ENCODE data around the gene CAPZA3. TPM values are rescaled to one million over a fixed set of nuclear protein-coding genes. Genes with fewer than 3 reads are reported as not detected.

The CAPZA3 gene
- total RNA-seq, 2 donors from 2014 or later, result not detected

- no peaks in the 10 kb centered on the region for H3K4me1 ChIP-seq
- no peak overlapping the region for H3K27ac ChIP-seq
- no peaks in the 10 kb centered on the region for H3K27me3 ChIP-seq
- no peaks in the 10 kb centered on the region for H3K9me3 ChIP-seq
- TF ChIP-seq, protein P1, sequence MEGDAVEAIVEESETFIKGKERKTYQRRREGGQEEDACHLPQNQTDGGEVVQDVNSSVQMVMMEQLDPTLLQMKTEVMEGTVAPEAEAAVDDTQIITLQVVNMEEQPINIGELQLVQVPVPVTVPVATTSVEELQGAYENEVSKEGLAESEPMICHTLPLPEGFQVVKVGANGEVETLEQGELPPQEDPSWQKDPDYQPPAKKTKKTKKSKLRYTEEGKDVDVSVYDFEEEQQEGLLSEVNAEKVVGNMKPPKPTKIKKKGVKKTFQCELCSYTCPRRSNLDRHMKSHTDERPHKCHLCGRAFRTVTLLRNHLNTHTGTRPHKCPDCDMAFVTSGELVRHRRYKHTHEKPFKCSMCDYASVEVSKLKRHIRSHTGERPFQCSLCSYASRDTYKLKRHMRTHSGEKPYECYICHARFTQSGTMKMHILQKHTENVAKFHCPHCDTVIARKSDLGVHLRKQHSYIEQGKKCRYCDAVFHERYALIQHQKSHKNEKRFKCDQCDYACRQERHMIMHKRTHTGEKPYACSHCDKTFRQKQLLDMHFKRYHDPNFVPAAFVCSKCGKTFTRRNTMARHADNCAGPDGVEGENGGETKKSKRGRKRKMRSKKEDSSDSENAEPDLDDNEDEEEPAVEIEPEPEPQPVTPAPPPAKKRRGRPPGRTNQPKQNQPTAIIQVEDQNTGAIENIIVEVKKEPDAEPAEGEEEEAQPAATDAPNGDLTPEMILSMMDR (IDR thresholded peaks at IDR 0.05), result no peak
- intact Hi-C loops (cut with DNase I), result no loop called here
- no peak overlapping the region for H3K9ac ChIP-seq (ENCODE audit: low read depth in 2 of 2, low read length in 2 of 2)
- no peak overlapping the region for H3K4me3 ChIP-seq
- no peak for DNase-seq
- no peaks in the 10 kb centered on the region for H3K36me3 ChIP-seq
These were observed 10.0 kb downstream of the CAPZA3 start for GRCh38 chr12:18747895-18748294.

DNA sequence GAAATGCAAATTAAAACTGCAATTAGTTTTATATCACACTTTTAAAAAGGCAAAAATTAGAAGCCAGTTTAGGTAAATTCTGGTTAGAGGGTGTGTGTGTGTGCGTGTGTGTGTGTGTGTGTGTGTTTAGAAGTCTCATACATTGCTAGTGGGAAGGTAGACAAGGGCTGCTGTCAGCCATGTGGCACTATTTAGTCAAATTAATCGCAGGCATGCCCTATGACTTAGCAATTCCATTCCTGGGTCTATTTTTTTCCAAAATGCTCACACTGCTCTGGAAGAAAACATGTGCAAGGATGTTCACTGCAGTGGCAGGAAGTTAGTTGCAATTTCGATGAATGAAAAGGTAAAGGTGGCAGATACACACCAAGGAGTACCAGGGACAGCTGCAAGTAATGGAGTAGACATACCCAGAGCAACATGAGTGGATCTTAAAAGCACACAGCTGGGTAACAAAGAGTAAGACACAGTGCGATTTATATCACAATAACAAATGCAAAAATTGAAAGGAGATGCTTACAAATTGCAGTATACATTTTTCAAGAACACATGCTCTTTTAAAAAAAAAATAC lies 11.6 kb downstream of the CAPZA3 start:
- Histone ChIP-seq H3K9me3 (no peaks in the 10 kb centered on the region), H3K4me3 (no peak overlapping the region), H3K36me3 (no peaks in the 10 kb centered on the region), H3K27ac (no peak overlapping the region), H3K27me3 (no peaks in the 10 kb centered on the region), H3K9ac (ENCODE audit: low read depth in 2 of 2, low read length in 2 of 2) (no peak overlapping the region), H3K4me1 (no peaks in the 10 kb centered on the region)
- TF ChIP-seq, protein P1 (IDR thresholded peaks at IDR 0.05), result no peak
- intact Hi-C loops (cut with DNase I), result no loop called here
- DNase-seq, result no peak

DNA sequence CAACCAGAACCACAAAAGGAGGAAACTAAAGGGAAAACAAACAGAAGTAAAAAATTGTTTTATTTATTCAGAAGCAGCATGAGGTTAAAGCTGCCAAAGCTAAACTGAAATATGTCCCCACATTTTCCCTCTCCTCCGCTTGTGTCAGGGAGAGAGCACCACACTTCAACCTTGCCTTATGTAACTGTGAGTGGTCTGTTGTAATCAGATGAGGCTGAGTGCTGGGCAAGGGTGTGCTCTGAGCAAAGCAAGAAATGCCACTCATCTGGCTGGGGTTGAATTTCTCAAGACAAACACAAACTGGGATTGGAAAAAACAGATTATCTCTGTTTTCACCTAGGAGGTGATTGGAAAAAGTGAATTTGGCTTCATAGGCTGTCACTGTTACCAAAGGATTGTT lies 12.2 kb downstream of the CAPZA3 start:
- no peaks in the 10 kb centered on the region for H3K27me3 ChIP-seq
- H3K9me3 ChIP-seq, result no peaks in the 10 kb centered on the region
- no peak for DNase-seq
- no peak overlapping the region for H3K27ac ChIP-seq
- no peaks in the 10 kb centered on the region for H3K36me3 ChIP-seq
- H3K9ac ChIP-seq (ENCODE audit: low read depth in 2 of 2, low read length in 2 of 2), result no peak overlapping the region
- TF ChIP-seq, protein P1 (IDR thresholded peaks at IDR 0.05), result no peak
- H3K4me1 ChIP-seq, result no peaks in the 10 kb centered on the region
- intact Hi-C loops (cut with DNase I), result no loop called here
- no peak overlapping the region for H3K4me3 ChIP-seq

GRCh38 chr12:18751866-18752265 lies 13.9 kb downstream of the CAPZA3 start:
- Histone ChIP-seq H3K27ac (no peak overlapping the region), H3K36me3 (no peaks in the 10 kb centered on the region), H3K9ac (ENCODE audit: low read depth in 2 of 2, low read length in 2 of 2) (no peak overlapping the region), H3K9me3 (no peaks in the 10 kb centered on the region), H3K4me1 (no peaks in the 10 kb centered on the region), H3K4me3 (no peak overlapping the region), H3K27me3 (no peaks in the 10 kb centered on the region)
- DNase-seq, result no peak
- intact Hi-C loops (cut with DNase I), result no loop called here
- TF ChIP-seq, protein P1 (IDR thresholded peaks at IDR 0.05), result no peak

DNA sequence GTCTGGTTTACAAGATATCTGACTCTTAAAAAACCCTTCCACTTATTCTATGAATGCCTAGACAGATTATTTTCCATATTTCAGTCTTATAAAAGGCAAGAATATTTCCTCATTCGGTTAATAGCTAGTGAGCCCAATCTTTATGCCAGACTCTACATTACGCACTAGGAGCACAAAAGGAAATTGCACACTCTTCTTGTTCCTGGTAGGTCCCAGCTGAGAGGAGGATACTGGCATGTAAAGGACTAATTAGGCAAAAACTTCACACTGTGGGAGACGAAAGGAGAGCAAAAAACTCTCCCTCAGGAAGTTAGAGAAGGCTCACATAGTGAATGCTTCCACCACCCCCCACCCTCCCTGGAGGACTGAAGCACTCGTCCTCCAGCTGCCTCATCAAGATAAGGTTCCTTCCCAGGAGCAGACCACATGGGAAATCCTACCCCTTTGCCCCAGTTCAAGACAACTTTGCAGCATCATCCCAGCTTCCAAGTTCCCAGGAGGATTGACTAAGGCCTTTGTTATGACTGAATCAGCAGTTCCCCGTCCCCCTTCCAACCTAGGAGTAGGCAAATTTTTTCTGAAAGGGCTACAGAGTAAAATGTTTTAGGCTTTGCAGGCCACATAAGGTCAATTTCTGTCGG lies 14.5 kb downstream of the CAPZA3 start:
- Histone ChIP-seq H3K9ac (ENCODE audit: low read depth in 2 of 2, low read length in 2 of 2) (no peak overlapping the region), H3K4me3 (no peak overlapping the region), H3K36me3 (no peaks in the 10 kb centered on the region), H3K9me3 (no peaks in the 10 kb centered on the region), H3K4me1 (no peaks in the 10 kb centered on the region), H3K27ac (no peak overlapping the region), H3K27me3 (no peaks in the 10 kb centered on the region)
- TF ChIP-seq, protein P1 (IDR thresholded peaks at IDR 0.05), result no peak
- intact Hi-C loops (cut with DNase I), result no loop called here
- no peak for DNase-seq
